Measurements from ENCODE around the gene CNTNAP2. TPM values are rescaled to one million over a fixed set of nuclear protein-coding genes. Genes with fewer than 3 reads are reported as not detected.

Gene CNTNAP2
- total RNA-seq, 4 donors from 2014 or later, result 0.25 to 0.89 (median 0.30) TPM; not detected in 1

GRCh38 chr7:148095066-148095465 is 1978.5 kb downstream of the CNTNAP2 start:
- H3K36me3 ChIP-seq, result no peaks in the 10 kb centered on the region
- H3K4me1 ChIP-seq, result no peaks in the 10 kb centered on the region
- no peak for DNase-seq (ENCODE audit: low spot score in 2 of 2)
- WGBS, result 63% methylated on average over 8 of the region's 8 CpGs
- no peak overlapping the region for H3K27ac ChIP-seq
- no peak overlapping the region for H3K4me3 ChIP-seq
- TF ChIP-seq POLR2AphosphoS5 (IDR thresholded peaks at IDR 0.05) (no peak), POLR2A (IDR thresholded peaks at IDR 0.05) (no peak), EP300 (IDR thresholded peaks at IDR 0.05) (no peak), CTCF (IDR thresholded peaks at IDR 0.05) (no peak)
- no peaks in the 10 kb centered on the region for H3K27me3 ChIP-seq
- no peaks in the 10 kb centered on the region for H3K9me3 ChIP-seq

GRCh38 chr7:148104136-148104716 is 1987.6 kb downstream of the CNTNAP2 start:
- WGBS, result 59% methylated on average over 4 of the region's 4 CpGs
- Histone ChIP-seq H3K4me3 (no peak overlapping the region), H3K4me1 (no peaks in the 10 kb centered on the region), H3K27me3 (no peaks in the 10 kb centered on the region), H3K9me3 (no peaks in the 10 kb centered on the region), H3K27ac (no peak overlapping the region), H3K36me3 (no peaks in the 10 kb centered on the region)
- no peak for DNase-seq (ENCODE audit: low spot score in 2 of 2)
- TF ChIP-seq POLR2AphosphoS5 (IDR thresholded peaks at IDR 0.05) (no peak), CTCF (IDR thresholded peaks at IDR 0.05) (no peak), EP300 (IDR thresholded peaks at IDR 0.05) (no peak), POLR2A (IDR thresholded peaks at IDR 0.05) (no peak)

- no peak for DNase-seq (ENCODE audit: low spot score in 2 of 2)
- no peaks in the 10 kb centered on the region for H3K9me3 ChIP-seq
- H3K27ac ChIP-seq, result no peak overlapping the region
- H3K36me3 ChIP-seq, result no peaks in the 10 kb centered on the region
- no peaks in the 10 kb centered on the region for H3K4me1 ChIP-seq
- H3K27me3 ChIP-seq, result no peaks in the 10 kb centered on the region
- no peak for TF ChIP-seq EP300 (IDR thresholded peaks at IDR 0.05)
- no peak for TF ChIP-seq POLR2A (IDR thresholded peaks at IDR 0.05)
- no peak for TF ChIP-seq CTCF (IDR thresholded peaks at IDR 0.05)
- TF ChIP-seq POLR2AphosphoS5 (IDR thresholded peaks at IDR 0.05), result no peak
- no peak overlapping the region for H3K4me3 ChIP-seq
- 60% methylated on average over 2 of the region's 2 CpGs for WGBS
Observed at GRCh38 chr7:148104924-148105323, 1988.3 kb downstream of the CNTNAP2 start.

- TF ChIP-seq EP300 (IDR thresholded peaks at IDR 0.05), result no peak
- no peak for TF ChIP-seq CTCF (IDR thresholded peaks at IDR 0.05)
- TF ChIP-seq POLR2A (IDR thresholded peaks at IDR 0.05), result no peak
- no peak for TF ChIP-seq POLR2AphosphoS5 (IDR thresholded peaks at IDR 0.05)
- no peak for DNase-seq (ENCODE audit: low spot score in 2 of 2)
- H3K4me3 ChIP-seq, result no peak overlapping the region
- H3K27me3 ChIP-seq, result no peaks in the 10 kb centered on the region
- H3K4me1 ChIP-seq, result no peaks in the 10 kb centered on the region
- no peaks in the 10 kb centered on the region for H3K9me3 ChIP-seq
- WGBS, result 100% methylated on average over 1 of the region's 1 CpG
- H3K36me3 ChIP-seq, result no peaks in the 10 kb centered on the region
- no peak overlapping the region for H3K27ac ChIP-seq
Observed at GRCh38 chr7:148105853-148106252, 1989.3 kb downstream of the CNTNAP2 start.

- H3K9me3 ChIP-seq, result no peaks in the 10 kb centered on the region
- no peaks in the 10 kb centered on the region for H3K4me1 ChIP-seq
- no peak overlapping the region for H3K4me3 ChIP-seq
- no peaks in the 10 kb centered on the region for H3K27me3 ChIP-seq
- no peak overlapping the region for H3K27ac ChIP-seq
- no peak for DNase-seq (ENCODE audit: low spot score in 2 of 2)
- 80% methylated on average over 6 of the region's 6 CpGs for WGBS
- no peaks in the 10 kb centered on the region for H3K36me3 ChIP-seq
- TF ChIP-seq POLR2A (IDR thresholded peaks at IDR 0.05), result no peak
- TF ChIP-seq POLR2AphosphoS5 (IDR thresholded peaks at IDR 0.05), result no peak
- TF ChIP-seq CTCF (IDR thresholded peaks at IDR 0.05), result no peak
- no peak for TF ChIP-seq EP300 (IDR thresholded peaks at IDR 0.05)
Observed at GRCh38 chr7:148107443-148108127, 1991.0 kb downstream of the CNTNAP2 start.

Data from suprapubic skin (tissue), 4 donors.